DOHH2 (cell line): ENCODE measurements around the gene MYBPH.

Source experiments
- H3F3A ChIP-seq: fragments of 200-600 bp; sonication (generic), shearing (Covaris generic); 2 replicates; pipeline ENCODE4 v1.6.0; 2016; ENCODE audit warnings: antibody characterized with exemption, mild to moderate bottlenecking; ENCODE audit not compliant: control insufficient read depth, insufficient read depth
- H3K27ac ChIP-seq: fragments of 200-600 bp; sonication (generic); 2 replicates; pipeline ENCODE4 v1.5.1; 2014; ENCODE audit warnings: low read depth, mild to moderate bottlenecking, low read length, moderate library complexity
- H3K27me3 ChIP-seq: fragments of 200-600 bp; sonication (generic); 2 replicates; pipeline ENCODE4 v1.6.1; 2014; ENCODE audit warnings: mild to moderate bottlenecking, low read length, mixed read lengths; ENCODE audit not compliant: control insufficient read depth
- H3K36me3 ChIP-seq: fragments of 200-600 bp; sonication (generic); 2 replicates; pipeline ENCODE4 v1.6.1; 2014; ENCODE audit warnings: mild to moderate bottlenecking, low read length, moderate library complexity, mixed read lengths; ENCODE audit not compliant: control insufficient read depth
- H3K4me1 ChIP-seq: fragments of 200-600 bp; sonication (generic); 2 replicates; pipeline ENCODE4 v1.6.1; 2014; ENCODE audit warnings: mild to moderate bottlenecking, low read length, mixed read lengths; ENCODE audit not compliant: control insufficient read depth
- H3K4me2 ChIP-seq: fragments of 200-600 bp; sonication (generic); 2 replicates; pipeline ENCODE4 v1.6.0; 2014; ENCODE audit warnings: mild to moderate bottlenecking, low read length, moderate library complexity
- H3K4me3 ChIP-seq: fragments of 200-600 bp; sonication (generic); 2 replicates; pipeline ENCODE4 v1.5.1; 2014; ENCODE audit warnings: mild to moderate bottlenecking, low read length, mixed read lengths
- H3K79me2 ChIP-seq: fragments of 200-600 bp; sonication (generic); 2 replicates; pipeline ENCODE4 v1.6.1; 2014; ENCODE audit warnings: mild to moderate bottlenecking, low read length, mixed read lengths; ENCODE audit not compliant: control insufficient read depth
- H3K9me2 ChIP-seq: fragments of 200-600 bp; sonication (generic); replicated peaks from 2 replicates; pipeline ENCODE4 v1.6.1; 2014; ENCODE audit warnings: mild to moderate bottlenecking, low read length, mixed read lengths; ENCODE audit not compliant: control insufficient read depth
- H3K9me3 ChIP-seq: fragments of 200-600 bp; sonication (generic); 2 replicates; pipeline ENCODE4 v1.6.1; 2014; ENCODE audit warnings: antibody characterized with exemption, low read length, mixed read lengths; ENCODE audit not compliant: control insufficient read depth, insufficient read depth
- H4K20me1 ChIP-seq: fragments of 200-600 bp; sonication (generic); 2 replicates; pipeline ENCODE4 v1.6.0; 2014; ENCODE audit warnings: low read depth, mild to moderate bottlenecking, antibody characterized with exemption, low read length, moderate library complexity; ENCODE audit not compliant: control insufficient read depth, insufficient read depth
- CTCF ChIP-seq: fragments of 200-600 bp; sonication (generic); IDR thresholded peaks from one replicate; pipeline ENCODE4 v1.5.1; 2014; ENCODE audit warnings: antibody characterized with exemption, mild to moderate bottlenecking, low read depth, low read length; ENCODE audit not compliant: poor library complexity, severe bottlenecking
- EZH2phosphoT487 ChIP-seq: fragments of 200-600 bp; sonication (generic); IDR thresholded peaks from 2 replicates; pipeline ENCODE4 v1.6.1; 2017; ENCODE audit warnings: borderline replicate concordance, mild to moderate bottlenecking, antibody characterized with exemption, low read length, moderate library complexity, mixed read lengths

The MYBPH gene

GRCh38 chr1:203199816-203200571, 24.4 kb upstream of the MYBPH start:
- Histone ChIP-seq H3K4me1 (no peaks in the 10 kb centered on the region), H3K36me3 (no peaks in the 10 kb centered on the region), H3K4me2 (no peak overlapping the region), H3K9me2 (no peaks in the 10 kb centered on the region), H3K9me3 (no peaks in the 10 kb centered on the region), H3F3A (no peaks in the 10 kb centered on the region), H4K20me1 (no peaks in the 10 kb centered on the region), H3K79me2 (no peaks in the 10 kb centered on the region), H3K27me3 (peaks cover 41% of the 10 kb centered on the region), H3K4me3 (no peak overlapping the region), H3K27ac (no peak overlapping the region)
- TF ChIP-seq EZH2phosphoT487 (no peak), CTCF (no peak)

- H3K27me3 ChIP-seq: peaks cover 41% of the 10 kb centered on the region
- H3K27ac ChIP-seq: no peak overlapping the region
- H3K9me2 ChIP-seq: no peaks in the 10 kb centered on the region
- no peaks in the 10 kb centered on the region for H3F3A ChIP-seq
- H4K20me1 ChIP-seq: no peaks in the 10 kb centered on the region
- no peak overlapping the region for H3K4me3 ChIP-seq
- H3K4me1 ChIP-seq: no peaks in the 10 kb centered on the region
- no peaks in the 10 kb centered on the region for H3K79me2 ChIP-seq
- TF ChIP-seq EZH2phosphoT487: no peak
- no peak for TF ChIP-seq CTCF
- H3K4me2 ChIP-seq: no peak overlapping the region
- H3K9me3 ChIP-seq: no peaks in the 10 kb centered on the region
- H3K36me3 ChIP-seq: no peaks in the 10 kb centered on the region
These were observed 23.8 kb upstream of the MYBPH start for GRCh38 chr1:203199481-203199815.

- Histone ChIP-seq H3K27ac (no peak overlapping the region), H3K4me3 (no peak overlapping the region), H3K9me3 (no peaks in the 10 kb centered on the region), H3K36me3 (no peaks in the 10 kb centered on the region), H3K4me1 (no peaks in the 10 kb centered on the region), H3F3A (no peaks in the 10 kb centered on the region), H3K9me2 (no peaks in the 10 kb centered on the region), H3K79me2 (no peaks in the 10 kb centered on the region), H3K4me2 (no peak overlapping the region), H3K27me3 (peaks cover 37% of the 10 kb centered on the region), H4K20me1 (no peaks in the 10 kb centered on the region)
- TF ChIP-seq EZH2phosphoT487 (no peak), CTCF (no peak)
These were observed 23.4 kb upstream of the MYBPH start for GRCh38 chr1:203199002-203199401.
